Ectodermal cell (in vitro differentiated cells): ENCODE results near the gene CILP. TPM values are rescaled to one million over a fixed set of nuclear protein-coding genes. Genes with fewer than 3 reads are reported as not detected.
A peak's percentile ranks its signal among the peaks of the same experiment; 100 is the strongest.

Source experiments
- H3K27ac ChIP-seq: 2 replicates; pipeline ENCODE4 v1.7.0; 2013; ENCODE audit warnings: mild to moderate bottlenecking, low read depth, low read length; ENCODE audit not compliant: insufficient read depth, poor library complexity, severe bottlenecking
- H3K27me3 ChIP-seq: 2 replicates; pipeline ENCODE4 v1.7.0; 2013; ENCODE audit warnings: mild to moderate bottlenecking, low read length; ENCODE audit not compliant: insufficient read depth, control insufficient read depth, poor library complexity, severe bottlenecking
- H3K36me3 ChIP-seq: one replicate; pipeline ENCODE4 v1.7.0; 2013; ENCODE audit warnings: low read length; ENCODE audit not compliant: control insufficient read depth, insufficient read depth
- H3K4me1 ChIP-seq: one replicate; pipeline ENCODE4 v1.7.0; 2013; ENCODE audit warnings: low read length; ENCODE audit not compliant: control insufficient read depth, insufficient read depth
- H3K4me3 ChIP-seq: 2 replicates; pipeline ENCODE4 v1.7.0; 2013; ENCODE audit warnings: low read depth, low read length, control low read depth; ENCODE audit not compliant: insufficient read depth
- H3K9me3 ChIP-seq: 2 replicates; pipeline ENCODE4 v1.7.0; 2013; ENCODE audit warnings: mild to moderate bottlenecking, low read length, moderate library complexity; ENCODE audit not compliant: control insufficient read depth
- WGBS, 2 experiments: methylation state at CpG; one replicate each; pipeline ENCODE4 v1.1.7; 2013; ENCODE audit warnings: missing lambda C conversion rate in 2 of 2; 5-methylcytosine and 5-hydroxymethylcytosine counted together
- polyA plus RNA-seq, 4 experiments: library from polyadenylated mRNA; stranded (reverse); fragments of 50-300 nt; gene quantifications; one replicate each; pipeline ENCODE4 v1.2.3, GENCODE V29; 2013

The CILP gene
- polyA plus RNA-seq (2013, experiment 1 of 4), result 0.13 TPM
- 0.09 TPM for polyA plus RNA-seq (2013, experiment 2 of 4)
- polyA plus RNA-seq (2013, experiment 3 of 4), result 0.05 TPM
- polyA plus RNA-seq (2013, experiment 4 of 4), result 0.04 TPM

- Histone ChIP-seq H3K4me1 (peaks cover 26% of the 10 kb centered on the region), H3K4me3 (no peak within 1 kb of the TSS), H3K9me3 (no peaks in the 10 kb centered on the region), H3K27ac (no peak within 1 kb of the TSS), H3K36me3 (no peaks in the 10 kb centered on the region), H3K27me3 (no peaks in the 10 kb centered on the region)
- 85 to 86% methylated on average over 8 of the region's 8 CpGs for WGBS, 2 experiments
These were observed at the start of gene CILP for GRCh38 chr15:65210770-65211481. CILP (minus strand) TSS chr15:65211473; CDS start chr15:65209755, 1,718 bp downstream.

GRCh38 chr15:65260968-65261367 is 49.7 kb upstream of the CILP start:
- H3K9me3 ChIP-seq, result no peaks in the 10 kb centered on the region
- no peaks in the 10 kb centered on the region for H3K27me3 ChIP-seq
- 93 to 95% methylated on average over 3 to 5 of the region's 6 CpGs for WGBS, 2 experiments
- no peak overlapping the region for H3K4me3 ChIP-seq
- H3K27ac ChIP-seq, result no peak overlapping the region
- peaks cover 3% of the 10 kb centered on the region for H3K36me3 ChIP-seq
- peaks cover 1% of the 10 kb centered on the region for H3K4me1 ChIP-seq

DNA sequence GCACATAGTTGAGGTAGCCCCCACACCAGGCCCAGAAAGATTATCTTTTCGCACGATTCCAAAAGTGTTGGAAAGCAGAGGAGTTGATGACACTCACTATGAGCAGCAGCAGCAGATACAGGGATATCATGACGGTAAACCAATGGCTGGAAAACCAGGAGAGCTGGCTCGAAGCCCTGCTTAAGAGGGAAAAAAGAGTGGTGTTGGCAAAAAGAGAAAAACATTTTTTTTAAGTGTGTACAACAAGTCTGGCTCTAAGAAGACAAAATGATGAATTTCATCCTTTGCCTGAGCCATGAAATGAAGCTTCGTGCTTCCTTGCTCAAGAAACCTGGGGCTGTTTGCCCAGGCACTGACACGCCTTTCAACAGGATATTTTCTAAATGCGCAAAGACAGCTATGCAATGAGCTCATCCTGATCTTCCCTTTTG is 48.1 kb upstream of the CILP start:
- Histone ChIP-seq H3K36me3 (peaks cover 3% of the 10 kb centered on the region), H3K9me3 (no peaks in the 10 kb centered on the region), H3K4me1 (peaks cover 17% of the 10 kb centered on the region), H3K27me3 (no peaks in the 10 kb centered on the region), H3K4me3 (no peak overlapping the region), H3K27ac (no peak overlapping the region)
- WGBS, 2 experiments, result 95 to 97% methylated on average over 7 of the region's 7 CpGs

GRCh38 chr15:65258375-65259262 is 47.3 kb upstream of the CILP start:
- H3K4me3 ChIP-seq, result no peak overlapping the region
- H3K27ac ChIP-seq, result no peak overlapping the region

GRCh38 chr15:65255486-65256140 is 44.3 kb upstream of the CILP start:
- peaks cover 3% of the 10 kb centered on the region for H3K36me3 ChIP-seq
- no peaks in the 10 kb centered on the region for H3K27me3 ChIP-seq
- no peaks in the 10 kb centered on the region for H3K9me3 ChIP-seq
- H3K4me3 ChIP-seq, result no peak overlapping the region
- no peak overlapping the region for H3K27ac ChIP-seq
- H3K4me1 ChIP-seq, result peaks cover 20% of the 10 kb centered on the region
- WGBS, 2 experiments, result 93 to 94% methylated on average over 7 of the region's 7 CpGs

More at GRCh38 chr15:65258375-65259262, 47.3 kb upstream of the CILP start:
- Histone ChIP-seq H3K9me3 (no peaks in the 10 kb centered on the region), H3K27me3 (no peaks in the 10 kb centered on the region), H3K36me3 (peaks cover 3% of the 10 kb centered on the region), H3K4me1 (peaks cover 20% of the 10 kb centered on the region)
- WGBS, 2 experiments, result 93 to 95% methylated on average over 5 of the region's 5 CpGs

- peaks cover 3% of the 10 kb centered on the region for H3K36me3 ChIP-seq
- no peaks in the 10 kb centered on the region for H3K27me3 ChIP-seq
- 85 to 92% methylated on average over 1 of the region's 1 CpG for WGBS, 2 experiments
- no peak overlapping the region for H3K4me3 ChIP-seq
- no peaks in the 10 kb centered on the region for H3K9me3 ChIP-seq
- peak overlapping the region; percentile 80 for H3K27ac ChIP-seq
- peaks cover 22% of the 10 kb centered on the region for H3K4me1 ChIP-seq
These were observed 43.5 kb upstream of the CILP start for GRCh38 chr15:65254758-65255157.

DNA sequence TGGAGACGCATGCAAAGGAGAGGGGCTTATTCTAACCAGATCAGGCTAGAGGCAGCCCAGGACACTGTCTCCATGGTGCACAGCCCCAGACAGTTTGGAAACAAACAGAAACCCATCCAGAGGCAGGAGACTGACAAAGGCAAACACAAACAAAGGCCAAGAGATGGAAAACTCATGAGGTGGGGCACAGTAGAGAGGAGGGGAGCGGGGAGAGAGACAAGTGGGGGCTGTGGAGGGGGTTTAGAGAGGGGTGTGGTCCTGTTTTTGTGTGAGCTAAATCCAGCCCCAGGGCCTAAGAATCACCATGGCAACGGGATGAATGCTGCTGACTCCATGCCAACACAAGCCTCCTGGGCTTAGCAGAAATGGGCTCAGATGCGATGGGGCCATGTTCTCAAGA is 43.1 kb upstream of the CILP start:
- Histone ChIP-seq H3K4me3 (no peak overlapping the region), H3K4me1 (peaks cover 26% of the 10 kb centered on the region), H3K27ac (peak overlapping the region; percentile 80), H3K36me3 (peaks cover 3% of the 10 kb centered on the region), H3K9me3 (no peaks in the 10 kb centered on the region), H3K27me3 (no peaks in the 10 kb centered on the region)
- WGBS, 2 experiments, result 31 to 46% methylated on average over 4 of the region's 4 CpGs

GRCh38 chr15:65249641-65250040 is 38.4 kb upstream of the CILP start:
- Histone ChIP-seq H3K4me1 (peaks cover 38% of the 10 kb centered on the region), H3K27ac (no peak overlapping the region), H3K9me3 (no peaks in the 10 kb centered on the region), H3K36me3 (no peaks in the 10 kb centered on the region), H3K4me3 (no peak overlapping the region), H3K27me3 (no peaks in the 10 kb centered on the region)
- WGBS, 2 experiments, result 94% methylated on average over 2 of the region's 2 CpGs

DNA sequence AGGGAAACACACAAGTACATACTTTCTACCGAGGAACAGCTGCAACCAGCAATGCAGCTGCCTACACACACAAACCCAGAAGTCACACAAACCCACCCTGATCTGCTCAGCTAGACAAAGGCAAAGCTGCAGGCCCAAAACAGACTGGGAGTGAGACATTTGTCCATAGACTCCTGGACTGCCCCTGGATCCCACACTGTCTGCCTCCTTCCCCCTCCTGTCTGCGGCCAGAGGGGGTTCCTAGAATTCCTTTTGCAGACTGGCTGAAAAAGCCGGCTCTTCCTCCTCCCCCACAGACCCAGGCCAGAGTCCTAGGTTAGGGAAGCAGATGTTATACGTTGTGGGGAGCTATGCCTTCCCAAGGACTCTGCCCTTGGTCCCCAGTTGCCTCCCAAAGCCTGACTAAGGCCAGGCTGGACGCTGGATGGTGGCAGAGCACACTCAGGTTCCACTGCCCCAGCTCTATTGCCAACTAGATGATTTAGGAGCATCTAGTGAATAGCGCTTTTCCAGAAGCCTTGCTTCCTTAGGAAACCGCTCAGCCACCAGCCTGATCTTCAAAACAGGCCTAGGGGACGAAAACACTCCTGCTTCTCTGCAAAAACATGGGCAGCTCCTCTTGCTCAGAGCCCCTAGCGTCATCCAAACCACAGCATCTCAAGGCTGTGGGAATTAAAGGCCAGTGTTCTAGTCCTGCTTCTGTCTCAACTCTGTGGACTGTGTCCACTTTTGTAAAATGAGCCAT is 37.4 kb upstream of the CILP start:
- Histone ChIP-seq H3K36me3 (no peaks in the 10 kb centered on the region), H3K9me3 (no peaks in the 10 kb centered on the region), H3K4me1 (peaks cover 32% of the 10 kb centered on the region), H3K4me3 (no peak overlapping the region), H3K27me3 (no peaks in the 10 kb centered on the region), H3K27ac (no peak overlapping the region)
- 76 to 78% methylated on average over 9 of the region's 9 CpGs for WGBS, 2 experiments
